Esophagus muscularis mucosa (tissue), 4 donors: ENCODE results near the gene DTNA. TPM values are rescaled to one million over a fixed set of nuclear protein-coding genes. Genes with fewer than 3 reads are reported as not detected.
A peak's percentile ranks its signal among the peaks of the same experiment; 100 is the strongest.

Experiments
- DNase-seq: peaks from one replicate; pipeline ENCODE4 v3.0.0-alpha.2; 2017; ENCODE audit errors: extremely low spot score
- H3K27ac ChIP-seq, 4 donors: fragments of 200-600 bp; sonication (generic); replicated peaks in 1 of 4; 1 replicate in 3 of 4; 2 replicates in 1 of 4; pipeline ENCODE4 v1.5.1; 2016 to 2019; ENCODE audit warnings: mild to moderate bottlenecking in 1 of 4
- H3K27me3 ChIP-seq, 4 donors: fragments of 200-600 bp; sonication (generic); one replicate each; pipeline versions ENCODE4 v1.5.1 to v1.6.0; 2016 to 2019
- H3K36me3 ChIP-seq, 4 donors: fragments of 200-600 bp; sonication (generic); one replicate each; pipeline ENCODE4 v1.5.1; 2016 to 2019
- H3K4me1 ChIP-seq, 4 donors: fragments of 200-600 bp; sonication (generic); one replicate each; pipeline ENCODE4 v1.5.1; 2016 to 2019
- H3K4me3 ChIP-seq, 4 donors: fragments of 200-600 bp; sonication (generic); 1 replicate in 2 of 4; 2 replicates in 2 of 4; pipeline ENCODE4 v1.5.1; 2016 to 2019; ENCODE audit warnings: mild to moderate bottlenecking in 4 of 4, moderate library complexity in 1 of 4
- H3K9me3 ChIP-seq, 4 donors: fragments of 200-600 bp; sonication (generic); 1 replicate in 3 of 4; 2 replicates in 1 of 4; pipeline ENCODE4 v1.5.1; 2016 to 2019
- CTCF ChIP-seq, 3 experiments: fragments of 200-600 bp in 2 of 3; fragments of 450-650 bp in 1 of 3; sonication (generic) in 2 of 3; IDR thresholded peaks; one replicate each; pipeline ENCODE4 v1.5.1; 2017 to 2019; ENCODE audit warnings: antibody characterized with exemption in 3 of 3, mild to moderate bottlenecking in 2 of 3, moderate library complexity in 1 of 3
- EP300 ChIP-seq: sonication (generic); formaldehyde crosslinking; IDR thresholded peaks from one replicate; pipeline ENCODE4 v1.6.1; 2017; ENCODE audit warnings: antibody characterized with exemption
- POLR2A ChIP-seq: fragments of 450-650 bp; IDR thresholded peaks from one replicate; pipeline ENCODE4 v1.6.1; 2017; ENCODE audit warnings: antibody characterized with exemption, moderate library complexity, mild to moderate bottlenecking, low read depth
- POLR2AphosphoS5 ChIP-seq, 2 donors: sonication (generic); formaldehyde crosslinking; IDR thresholded peaks; one replicate each; pipeline ENCODE4 v1.6.1; 2017; ENCODE audit warnings: antibody characterized with exemption in 2 of 2
- WGBS: methylation state at CpG from one replicate; pipeline ENCODE4 v1.1.5; 2018; 5-methylcytosine and 5-hydroxymethylcytosine counted together
- intact Hi-C: fragments of 100-400 bp; cut with DNase I; formaldehyde crosslinking; loops from one replicate; pipeline ENCODE4 v1.15.1; 2023
- total RNA-seq, 4 donors: library from RNA; depleted of rRNA; stranded (reverse); fragments of >200 nt; gene quantifications; one replicate each; pipeline versions ENCODE4 v1.1.0 to v1.2.1, GENCODE V29; 2016

Gene DTNA
- total RNA-seq, 4 donors from 2014 or later: 189 to 284 (median 242) TPM

DNA sequence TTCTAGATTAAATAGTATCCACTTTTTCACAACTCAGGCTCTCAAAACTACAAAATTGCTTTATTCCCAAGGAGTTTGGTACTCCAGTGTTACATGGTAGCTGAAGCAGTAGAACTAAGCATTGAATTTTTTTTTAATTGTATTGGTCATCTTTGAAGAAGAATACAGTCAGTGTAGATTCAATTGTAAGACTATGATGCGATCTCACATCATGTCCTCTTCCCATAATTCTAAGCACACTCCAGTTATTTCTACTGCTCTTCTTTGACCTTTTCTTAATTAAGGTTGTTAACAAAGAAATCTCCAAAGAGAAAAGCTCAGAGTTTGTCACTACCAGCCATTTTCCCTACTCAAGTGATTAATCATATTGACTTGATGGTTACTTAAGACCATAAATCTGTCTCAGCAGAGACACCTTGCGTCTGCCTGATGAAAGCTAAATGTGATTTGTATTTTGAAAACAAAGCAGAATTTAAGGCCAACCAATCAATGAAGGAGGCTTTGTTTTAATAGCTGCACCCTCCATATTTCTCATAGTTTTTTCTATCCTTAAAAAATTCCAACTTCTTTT lies 130.2 kb downstream of the DTNA start:
- TF ChIP-seq EP300 (no peak), CTCF (IDR thresholded peaks at IDR 0.05) (no peak), POLR2A (no peak), POLR2AphosphoS5 (IDR thresholded peaks at IDR 0.05) (no peak)
- peaks cover 0 to 31% (median 28%) of the 10 kb centered on the region in 4 donors for H3K4me1 ChIP-seq
- H3K27me3 ChIP-seq: no peaks in the 10 kb centered on the region
- WGBS: 93% methylated on average over 2 of the region's 2 CpGs
- H3K4me3 ChIP-seq: no peak overlapping the region
- no peaks in the 10 kb centered on the region for H3K36me3 ChIP-seq
- no peak overlapping the region for H3K27ac ChIP-seq
- DNase-seq: no peak
- intact Hi-C loops: no loop called here
- no peaks in the 10 kb centered on the region for H3K9me3 ChIP-seq

GRCh38 chr18:34841891-34842290 lies 131.8 kb downstream of the DTNA start:
- no peaks in the 10 kb centered on the region for H3K27me3 ChIP-seq
- no peak overlapping the region for H3K4me3 ChIP-seq
- H3K4me1 ChIP-seq: peaks cover 0 to 22% (median 20%) of the 10 kb centered on the region in 4 donors
- H3K27ac ChIP-seq: no peak overlapping the region
- no peak for DNase-seq
- H3K36me3 ChIP-seq: peaks cover 0 to 5% (median 0%) of the 10 kb centered on the region in 4 donors
- H3K9me3 ChIP-seq: no peaks in the 10 kb centered on the region
- intact Hi-C loops: no loop called here
- TF ChIP-seq EP300 (no peak), POLR2A (no peak), CTCF (IDR thresholded peaks at IDR 0.05) (no peak), POLR2AphosphoS5 (IDR thresholded peaks at IDR 0.05) (no peak)

GRCh38 chr18:34844072-34844471 lies 134.0 kb downstream of the DTNA start:
- intact Hi-C loops: no loop called here
- no peak for DNase-seq
- Histone ChIP-seq H3K27me3 (no peaks in the 10 kb centered on the region), H3K4me1 (peaks cover 0 to under 1% (median 0%) of the 10 kb centered on the region in 4 donors), H3K4me3 (no peak overlapping the region), H3K9me3 (no peaks in the 10 kb centered on the region), H3K36me3 (peaks cover 0 to 16% (median 9%) of the 10 kb centered on the region in 4 donors), H3K27ac (no peak overlapping the region)
- no peak for TF ChIP-seq EP300
- no peak for TF ChIP-seq POLR2A
- TF ChIP-seq POLR2AphosphoS5 (IDR thresholded peaks at IDR 0.05): no peak
- 96% methylated on average over 1 of the region's 1 CpG for WGBS

DNA sequence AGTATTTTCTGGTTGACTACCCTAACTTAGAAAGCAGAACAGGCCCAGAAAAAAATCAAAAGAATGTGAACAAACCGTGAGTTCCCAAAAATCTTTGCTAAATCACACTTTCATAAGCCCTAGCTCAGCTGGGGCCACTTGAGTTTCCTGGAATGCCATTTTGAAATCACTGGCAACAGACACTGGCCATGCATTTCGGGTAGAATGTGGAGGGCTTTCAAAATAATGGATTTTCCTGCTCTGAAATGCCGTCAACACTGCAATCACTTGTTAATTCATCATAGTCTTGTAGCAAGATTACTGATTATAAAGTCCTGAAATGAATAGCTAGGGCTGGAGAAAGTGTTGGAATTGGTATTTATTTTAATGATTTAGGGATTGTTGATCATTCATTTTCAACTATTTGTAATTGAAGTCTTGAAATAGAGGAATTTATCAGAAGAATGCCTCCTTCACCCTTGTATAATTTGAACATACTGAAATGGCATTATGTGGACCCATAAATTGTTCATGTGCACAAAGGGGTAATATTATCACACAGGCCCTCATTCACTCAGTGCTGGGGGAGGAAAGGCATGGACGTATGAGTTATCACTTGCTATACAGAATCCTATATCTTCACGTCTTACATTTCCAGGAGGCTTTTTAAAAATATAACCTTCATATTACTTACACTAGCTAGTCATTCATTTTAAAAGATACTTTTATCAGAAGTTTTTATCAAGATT lies 134.8 kb downstream of the DTNA start:
- Histone ChIP-seq H3K27ac (no peak overlapping the region), H3K4me3 (no peak overlapping the region), H3K9me3 (no peaks in the 10 kb centered on the region), H3K36me3 (peaks cover 0 to 23% (median 13%) of the 10 kb centered on the region in 4 donors), H3K4me1 (no peaks in the 10 kb centered on the region), H3K27me3 (no peaks in the 10 kb centered on the region)
- intact Hi-C loops: no loop called here
- 86% methylated on average over 5 of the region's 5 CpGs for WGBS
- no peak for DNase-seq
- peak in 1 of 2 donors; percentile 21 for TF ChIP-seq POLR2AphosphoS5 (IDR thresholded peaks at IDR 0.05)
- TF ChIP-seq CTCF (IDR thresholded peaks at IDR 0.05): no peak

GRCh38 chr18:34847408-34847807 lies 137.3 kb downstream of the DTNA start:
- intact Hi-C loops: no loop called here
- H3K36me3 ChIP-seq: peaks cover 6 to 43% (median 29%) of the 10 kb centered on the region in 4 donors
- H3K4me1 ChIP-seq: no peaks in the 10 kb centered on the region
- no peaks in the 10 kb centered on the region for H3K9me3 ChIP-seq
- TF ChIP-seq POLR2A: no peak
- TF ChIP-seq CTCF (IDR thresholded peaks at IDR 0.05): no peak
- no peak for TF ChIP-seq POLR2AphosphoS5 (IDR thresholded peaks at IDR 0.05)
- no peak for TF ChIP-seq EP300
- no peaks in the 10 kb centered on the region for H3K27me3 ChIP-seq
- no peak overlapping the region for H3K4me3 ChIP-seq
- no peak overlapping the region for H3K27ac ChIP-seq
- no peak for DNase-seq
